Nephron progenitor cell (in vitro differentiated cells): ENCODE measurements around the gene QRFP.

ENCODE experiments used
- DNase-seq: peaks from one replicate; pipeline ENCODE4 v3.0.0; 2021
- H3K27ac Mint-ChIP-seq: 2 replicates; pipeline ENCODE4 v1.8.0; 2021; ENCODE audit warnings: mild to moderate bottlenecking, moderate library complexity, mixed read lengths
- H3K27me3 Mint-ChIP-seq: 2 replicates; pipeline ENCODE4 v1.8.0; 2021; ENCODE audit warnings: mild to moderate bottlenecking, low read depth, mixed read lengths; ENCODE audit not compliant: poor library complexity
- H3K36me3 Mint-ChIP-seq: 2 replicates; pipeline ENCODE4 v1.8.0; 2021; ENCODE audit warnings: low read depth, mixed read lengths
- H3K4me1 Mint-ChIP-seq: 2 replicates; pipeline ENCODE4 v1.8.0; 2021; ENCODE audit warnings: mixed read lengths
- H3K4me3 Mint-ChIP-seq: 2 replicates; pipeline ENCODE4 v1.8.0; 2021; ENCODE audit warnings: mild to moderate bottlenecking, moderate library complexity, mixed read lengths
- H3K9me3 Mint-ChIP-seq: 2 replicates; pipeline ENCODE4 v1.8.0; 2021; ENCODE audit warnings: mild to moderate bottlenecking, moderate library complexity, mixed read lengths
- TF ChIP-seq, protein P1 (sequence below): fragments of 200-600 bp; sonication (generic); IDR thresholded peaks from 2 replicates; pipeline ENCODE4 v1.5.0; 2021; ENCODE audit warnings: antibody characterized with exemption

QRFP gene

DNA sequence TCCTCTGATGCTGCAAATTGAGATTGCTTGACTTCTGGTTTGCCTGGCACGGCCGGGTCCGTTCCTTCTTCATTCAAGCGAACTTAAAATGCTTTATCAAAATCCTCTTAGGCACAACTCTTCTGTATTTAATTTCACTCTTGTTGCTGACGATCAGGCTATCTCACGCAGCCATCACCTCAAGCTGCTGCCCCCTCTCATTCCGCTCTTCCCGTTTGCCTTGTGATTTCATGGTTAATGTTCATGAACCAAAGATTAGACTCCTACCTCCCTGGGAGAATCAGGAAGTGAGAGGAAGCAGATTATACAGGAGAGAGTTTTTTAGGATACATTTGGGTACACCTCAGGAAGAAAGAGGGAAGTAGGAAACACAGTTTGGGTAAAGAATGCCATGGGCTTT, 22.6 kb downstream of the QRFP start:
- no peak for DNase-seq
- TF ChIP-seq, protein P1, sequence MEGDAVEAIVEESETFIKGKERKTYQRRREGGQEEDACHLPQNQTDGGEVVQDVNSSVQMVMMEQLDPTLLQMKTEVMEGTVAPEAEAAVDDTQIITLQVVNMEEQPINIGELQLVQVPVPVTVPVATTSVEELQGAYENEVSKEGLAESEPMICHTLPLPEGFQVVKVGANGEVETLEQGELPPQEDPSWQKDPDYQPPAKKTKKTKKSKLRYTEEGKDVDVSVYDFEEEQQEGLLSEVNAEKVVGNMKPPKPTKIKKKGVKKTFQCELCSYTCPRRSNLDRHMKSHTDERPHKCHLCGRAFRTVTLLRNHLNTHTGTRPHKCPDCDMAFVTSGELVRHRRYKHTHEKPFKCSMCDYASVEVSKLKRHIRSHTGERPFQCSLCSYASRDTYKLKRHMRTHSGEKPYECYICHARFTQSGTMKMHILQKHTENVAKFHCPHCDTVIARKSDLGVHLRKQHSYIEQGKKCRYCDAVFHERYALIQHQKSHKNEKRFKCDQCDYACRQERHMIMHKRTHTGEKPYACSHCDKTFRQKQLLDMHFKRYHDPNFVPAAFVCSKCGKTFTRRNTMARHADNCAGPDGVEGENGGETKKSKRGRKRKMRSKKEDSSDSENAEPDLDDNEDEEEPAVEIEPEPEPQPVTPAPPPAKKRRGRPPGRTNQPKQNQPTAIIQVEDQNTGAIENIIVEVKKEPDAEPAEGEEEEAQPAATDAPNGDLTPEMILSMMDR: no peak
- Mint-ChIP-seq H3K9me3 (no peaks in the 10 kb centered on the region), H3K4me1 (peaks cover 18% of the 10 kb centered on the region), H3K36me3 (peaks cover 74% of the 10 kb centered on the region), H3K27ac (peak overlapping the region; percentile 61), H3K4me3 (no peak overlapping the region), H3K27me3 (no peaks in the 10 kb centered on the region)

DNA sequence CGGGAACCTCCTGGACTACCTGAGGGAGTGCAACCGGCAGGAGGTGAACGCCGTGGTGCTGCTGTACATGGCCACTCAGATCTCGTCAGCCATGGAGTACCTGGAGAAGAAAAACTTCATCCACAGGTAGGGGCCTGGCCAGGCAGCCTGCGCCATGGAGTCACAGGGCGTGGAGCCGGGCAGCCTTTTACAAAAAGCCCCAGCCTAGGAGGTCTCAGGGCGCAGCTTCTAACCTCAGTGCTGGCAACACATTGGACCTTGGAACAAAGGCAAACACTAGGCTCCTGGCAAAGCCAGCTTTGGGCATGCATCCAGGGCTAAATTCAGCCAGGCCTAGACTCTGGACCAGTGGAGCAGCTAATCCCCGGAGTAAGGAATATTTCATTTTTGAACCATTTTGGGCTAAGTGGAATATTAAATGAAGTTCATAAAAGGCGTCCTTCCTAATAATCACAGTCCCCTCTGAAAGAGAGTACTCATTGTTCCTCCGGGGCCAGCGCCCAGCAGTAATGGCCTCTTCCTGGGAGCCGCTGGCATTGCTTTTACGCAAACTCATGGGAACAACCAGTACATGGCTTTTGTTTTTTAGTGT, 23.6 kb downstream of the QRFP start:
- H3K9me3 Mint-ChIP-seq: no peaks in the 10 kb centered on the region
- no peak overlapping the region for H3K27ac Mint-ChIP-seq
- TF ChIP-seq, protein P1: no peak
- DNase-seq: no peak
- peaks cover 26% of the 10 kb centered on the region for H3K4me1 Mint-ChIP-seq
- H3K27me3 Mint-ChIP-seq: peaks cover 3% of the 10 kb centered on the region
- no peak overlapping the region for H3K4me3 Mint-ChIP-seq
- peaks cover 70% of the 10 kb centered on the region for H3K36me3 Mint-ChIP-seq

DNA sequence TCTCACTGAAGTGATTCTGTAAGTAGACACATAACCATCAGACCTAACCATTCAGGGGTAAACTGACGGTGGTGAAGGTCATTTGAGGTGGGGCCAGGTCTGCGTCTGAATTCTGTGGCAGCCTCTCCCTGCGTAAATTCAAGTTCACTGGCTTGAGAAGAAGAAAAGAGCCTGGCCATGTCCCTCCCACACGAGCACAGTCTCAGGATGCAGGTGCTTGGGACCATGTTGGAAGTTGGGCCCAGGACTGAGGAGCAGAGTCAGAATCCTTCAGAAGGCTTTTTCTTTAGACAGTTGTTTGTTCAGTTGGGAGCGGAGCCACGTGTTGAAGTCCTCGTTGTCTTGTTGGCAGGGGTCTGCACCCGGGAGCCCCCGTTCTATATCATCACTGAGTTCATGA, 24.1 kb downstream of the QRFP start:
- H3K4me1 Mint-ChIP-seq: peaks cover 26% of the 10 kb centered on the region
- H3K27ac Mint-ChIP-seq: no peak overlapping the region
- TF ChIP-seq, protein P1: no peak
- H3K27me3 Mint-ChIP-seq: peaks cover 5% of the 10 kb centered on the region
- no peak for DNase-seq
- no peak overlapping the region for H3K4me3 Mint-ChIP-seq
- no peaks in the 10 kb centered on the region for H3K9me3 Mint-ChIP-seq
- peaks cover 71% of the 10 kb centered on the region for H3K36me3 Mint-ChIP-seq

DNA sequence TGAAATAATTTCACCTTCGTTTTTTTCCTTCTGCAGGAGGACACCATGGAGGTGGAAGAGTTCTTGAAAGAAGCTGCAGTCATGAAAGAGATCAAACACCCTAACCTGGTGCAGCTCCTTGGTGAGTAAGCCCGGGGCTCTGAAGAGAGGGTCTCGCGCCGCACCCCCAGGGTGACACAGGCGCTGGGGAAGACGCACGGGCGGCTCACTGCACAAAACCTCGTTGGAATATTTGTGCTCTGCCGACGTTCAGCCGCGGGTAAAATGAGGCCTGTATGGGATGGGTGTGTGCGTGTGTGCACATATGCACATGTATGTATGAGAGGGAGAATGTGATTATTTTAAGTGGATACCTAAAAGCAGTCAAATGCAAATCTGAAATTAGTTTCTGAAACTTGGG, 24.5 kb downstream of the QRFP start:
- Mint-ChIP-seq H3K36me3 (peaks cover 71% of the 10 kb centered on the region), H3K4me1 (peaks cover 26% of the 10 kb centered on the region), H3K4me3 (no peak overlapping the region), H3K27me3 (peaks cover 5% of the 10 kb centered on the region), H3K9me3 (no peaks in the 10 kb centered on the region), H3K27ac (no peak overlapping the region)
- no peak for DNase-seq
- TF ChIP-seq, protein P1: no peak

DNA sequence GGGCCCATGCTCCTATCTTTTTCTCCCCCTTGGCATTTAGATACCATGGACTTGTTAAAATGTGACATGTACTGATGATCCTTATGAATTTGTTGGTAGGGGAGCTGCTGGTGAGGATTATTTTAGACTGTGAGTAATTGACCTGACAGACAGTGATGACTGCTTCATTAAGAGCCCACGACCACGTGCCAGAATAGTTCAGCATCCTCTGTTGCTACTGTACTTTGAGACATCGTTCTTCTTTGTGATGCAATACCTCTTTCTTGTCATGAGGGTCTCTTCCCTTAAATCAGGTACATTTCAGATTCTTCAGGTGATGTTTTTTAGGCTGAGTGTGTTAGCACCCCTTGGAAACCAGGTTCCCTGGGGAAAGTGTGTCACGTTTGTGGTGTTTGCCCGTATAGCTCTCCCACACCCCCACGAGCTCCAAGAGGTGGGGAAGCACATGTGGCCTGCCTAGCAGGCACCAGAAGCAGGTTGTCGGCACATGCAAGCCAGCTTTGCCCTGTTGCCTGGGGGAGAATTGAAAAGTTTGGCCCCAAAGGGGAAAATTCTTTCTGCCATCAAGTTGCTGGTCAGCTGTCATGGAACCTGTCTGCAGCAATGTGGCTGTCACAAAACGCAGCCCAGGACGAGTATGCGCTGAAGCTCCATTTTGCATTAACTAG, 25.1 kb downstream of the QRFP start:
- Mint-ChIP-seq H3K36me3 (peaks cover 72% of the 10 kb centered on the region), H3K27ac (peak overlapping the region; percentile 66)

More for the DNA sequence above, 25.1 kb downstream of the QRFP start:
- peaks cover 28% of the 10 kb centered on the region for H3K4me1 Mint-ChIP-seq
- H3K9me3 Mint-ChIP-seq: no peaks in the 10 kb centered on the region
- TF ChIP-seq, protein P1: no peak
- peaks cover 5% of the 10 kb centered on the region for H3K27me3 Mint-ChIP-seq
- no peak for DNase-seq
- no peak overlapping the region for H3K4me3 Mint-ChIP-seq
